ENCODE measurements around the gene NTN1.

DNA sequence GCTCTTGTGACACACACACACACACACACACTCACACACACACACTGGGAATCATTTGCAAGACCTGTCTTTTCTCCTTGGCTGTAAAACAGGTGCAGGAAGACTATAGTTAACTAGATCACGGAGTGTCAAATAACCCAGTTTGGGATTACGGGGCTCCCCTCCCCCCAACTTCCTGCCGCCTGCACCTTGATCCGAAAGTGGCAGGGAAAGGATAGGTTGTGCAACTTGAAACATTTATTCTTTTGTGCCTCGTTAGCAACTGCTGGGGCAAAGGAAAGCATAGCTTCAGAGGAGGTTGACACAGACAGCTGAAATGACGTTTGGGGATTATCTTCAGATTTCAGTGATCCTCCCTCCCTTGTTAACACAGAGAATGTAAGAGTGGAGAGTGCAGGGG is 149.5 kb downstream of the NTN1 start:
- TF ChIP-seq POLR2AphosphoS5 (IDR thresholded peaks at IDR 0.05) (no peak), POLR2A (IDR thresholded peaks at IDR 0.05) (no peak)
- TF ChIP-seq, protein P1, sequence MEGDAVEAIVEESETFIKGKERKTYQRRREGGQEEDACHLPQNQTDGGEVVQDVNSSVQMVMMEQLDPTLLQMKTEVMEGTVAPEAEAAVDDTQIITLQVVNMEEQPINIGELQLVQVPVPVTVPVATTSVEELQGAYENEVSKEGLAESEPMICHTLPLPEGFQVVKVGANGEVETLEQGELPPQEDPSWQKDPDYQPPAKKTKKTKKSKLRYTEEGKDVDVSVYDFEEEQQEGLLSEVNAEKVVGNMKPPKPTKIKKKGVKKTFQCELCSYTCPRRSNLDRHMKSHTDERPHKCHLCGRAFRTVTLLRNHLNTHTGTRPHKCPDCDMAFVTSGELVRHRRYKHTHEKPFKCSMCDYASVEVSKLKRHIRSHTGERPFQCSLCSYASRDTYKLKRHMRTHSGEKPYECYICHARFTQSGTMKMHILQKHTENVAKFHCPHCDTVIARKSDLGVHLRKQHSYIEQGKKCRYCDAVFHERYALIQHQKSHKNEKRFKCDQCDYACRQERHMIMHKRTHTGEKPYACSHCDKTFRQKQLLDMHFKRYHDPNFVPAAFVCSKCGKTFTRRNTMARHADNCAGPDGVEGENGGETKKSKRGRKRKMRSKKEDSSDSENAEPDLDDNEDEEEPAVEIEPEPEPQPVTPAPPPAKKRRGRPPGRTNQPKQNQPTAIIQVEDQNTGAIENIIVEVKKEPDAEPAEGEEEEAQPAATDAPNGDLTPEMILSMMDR (IDR thresholded peaks at IDR 0.05), result no peak
